Measurements from ENCODE around the gene HDDC3. TPM values are rescaled to one million over a fixed set of nuclear protein-coding genes. Genes with fewer than 3 reads are reported as not detected.
A peak's percentile ranks its signal among the peaks of the same experiment; 100 is the strongest.

The HDDC3 gene
- total and polyA plus RNA-seq, 9 of the 15 experiments (the other 6 are each of a cell fraction or from before 2014, with no cell fraction given): 14.9 to 55.8 (median 36.9) TPM

DNA sequence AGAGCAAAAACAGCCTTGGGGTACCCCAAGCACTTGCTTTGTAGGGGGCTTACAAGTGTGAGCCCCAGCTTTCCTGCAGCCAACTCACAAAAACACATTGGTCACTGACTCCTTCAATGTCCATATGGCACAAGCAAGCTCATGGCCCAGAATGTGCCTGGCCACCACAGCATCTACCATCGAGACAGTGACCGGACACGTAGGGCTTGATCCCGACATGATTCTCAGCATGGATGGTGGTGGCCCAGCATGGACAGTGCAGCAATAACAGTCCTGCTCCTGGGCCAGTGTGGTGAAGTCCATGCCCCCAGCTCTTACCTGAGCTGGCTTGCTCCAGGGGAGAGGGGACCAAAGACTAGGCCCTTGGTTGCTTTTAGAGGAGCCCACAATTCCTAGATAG, 8.7 kb upstream of the HDDC3 start:
- no peak for FAIRE-seq

More for the DNA sequence above, 8.7 kb upstream of the HDDC3 start:
- H3K9ac ChIP-seq (ENCODE audit: insufficient read depth in 1 of 2, low read depth in 2 of 2, low read length in 2 of 2): peak overlapping the region in 1 of 2 experiments; percentile 79; a peak in 2 of 4 replicates
- peaks cover 14% of the 10 kb centered on the region for H3K79me2 ChIP-seq (ENCODE audit: control insufficient read depth, insufficient read depth, low read length)
- ATAC-seq (no peak), DNase-seq (ENCODE audit: extremely low read depth in 1 of 4, low spot score in 3 of 4) (no peak)
- TSS peak; percentile 15 for BruUV-seq (replicated peaks)
- H3K4me1 ChIP-seq (replicated peaks in 1 of 2; ENCODE audit: control insufficient read depth in 2 of 2, insufficient read depth in 2 of 2, low read length in 2 of 2): peaks cover 4 to 10% of the 10 kb centered on the region in 2 experiments; a peak in 4 of 5 replicates
- no peaks in the 10 kb centered on the region for H4K20me1 ChIP-seq (replicated peaks; ENCODE audit: control insufficient read depth, insufficient read depth, low read length)
- WGBS (ENCODE audit: insufficient coverage, low coverage, missing lambda C conversion rate): 93% methylated on average over 4 of the region's 4 CpGs
- TF ChIP-seq ZNF444 (CRISPR knock-in tag; IDR thresholded peaks at IDR 0.05) (no peak), TOE1 (IDR thresholded peaks at IDR 0.05; ENCODE audit: borderline replicate concordance) (no peak), TOE1 (CRISPR knock-in tag; IDR thresholded peaks at IDR 0.05; ENCODE audit: borderline replicate concordance, low read depth) (no peak), NFYB (IDR thresholded peaks at IDR 0.05; ENCODE audit: extremely low read depth, insufficient read length) (no peak), ATF7 (IDR thresholded peaks at IDR 0.05) (no peak), ARID2 (IDR thresholded peaks at IDR 0.05) (no peak), CCAR2 (IDR thresholded peaks at IDR 0.05; ENCODE audit: low read depth, low read length) (no peak), POLR2B (IDR thresholded peaks at IDR 0.05; ENCODE audit: low read depth, partially characterized antibody) (no peak), ZNF253 (CRISPR knock-in tag; conservative IDR thresholded peaks at IDR 0.05) (no peak), NR3C1 (CRISPR knock-in tag; IDR thresholded peaks at IDR 0.05) (no peak)
- TF ChIP-seq, protein P1, sequence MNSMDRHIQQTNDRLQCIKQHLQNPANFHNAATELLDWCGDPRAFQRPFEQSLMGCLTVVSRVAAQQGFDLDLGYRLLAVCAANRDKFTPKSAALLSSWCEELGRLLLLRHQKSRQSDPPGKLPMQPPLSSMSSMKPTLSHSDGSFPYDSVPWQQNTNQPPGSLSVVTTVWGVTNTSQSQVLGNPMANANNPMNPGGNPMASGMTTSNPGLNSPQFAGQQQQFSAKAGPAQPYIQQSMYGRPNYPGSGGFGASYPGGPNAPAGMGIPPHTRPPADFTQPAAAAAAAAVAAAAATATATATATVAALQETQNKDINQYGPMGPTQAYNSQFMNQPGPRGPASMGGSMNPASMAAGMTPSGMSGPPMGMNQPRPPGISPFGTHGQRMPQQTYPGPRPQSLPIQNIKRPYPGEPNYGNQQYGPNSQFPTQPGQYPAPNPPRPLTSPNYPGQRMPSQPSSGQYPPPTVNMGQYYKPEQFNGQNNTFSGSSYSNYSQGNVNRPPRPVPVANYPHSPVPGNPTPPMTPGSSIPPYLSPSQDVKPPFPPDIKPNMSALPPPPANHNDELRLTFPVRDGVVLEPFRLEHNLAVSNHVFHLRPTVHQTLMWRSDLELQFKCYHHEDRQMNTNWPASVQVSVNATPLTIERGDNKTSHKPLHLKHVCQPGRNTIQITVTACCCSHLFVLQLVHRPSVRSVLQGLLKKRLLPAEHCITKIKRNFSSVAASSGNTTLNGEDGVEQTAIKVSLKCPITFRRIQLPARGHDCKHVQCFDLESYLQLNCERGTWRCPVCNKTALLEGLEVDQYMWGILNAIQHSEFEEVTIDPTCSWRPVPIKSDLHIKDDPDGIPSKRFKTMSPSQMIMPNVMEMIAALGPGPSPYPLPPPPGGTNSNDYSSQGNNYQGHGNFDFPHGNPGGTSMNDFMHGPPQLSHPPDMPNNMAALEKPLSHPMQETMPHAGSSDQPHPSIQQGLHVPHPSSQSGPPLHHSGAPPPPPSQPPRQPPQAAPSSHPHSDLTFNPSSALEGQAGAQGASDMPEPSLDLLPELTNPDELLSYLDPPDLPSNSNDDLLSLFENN (IDR thresholded peaks at IDR 0.05; ENCODE audit: low read depth in 2 of 2, low read length in 2 of 2): no peak
- no peak overlapping the region for H3K27ac ChIP-seq (ENCODE audit: extremely low read depth, low read depth, low read length)
- no peak overlapping the region for H2AFZ ChIP-seq (ENCODE audit: low read depth, low read length)
- H3K36me3 ChIP-seq (ENCODE audit: control insufficient read depth, insufficient read depth, low read length): peaks cover 81% of the 10 kb centered on the region
- H3K27me3 ChIP-seq (ENCODE audit: control insufficient read depth in 2 of 2, insufficient read depth in 2 of 2, low read length in 2 of 2): no peaks in the 10 kb centered on the region
- H3K9me3 ChIP-seq (replicated peaks; ENCODE audit: control insufficient read depth, insufficient read depth, low read depth, low read length): no peaks in the 10 kb centered on the region
- H3K4me2 ChIP-seq (ENCODE audit: insufficient read depth, low read length): no peak overlapping the region
- H3K9me1 ChIP-seq (ENCODE audit: control insufficient read depth, insufficient read depth, low read length): no peaks in the 10 kb centered on the region
- no peak overlapping the region for H3K4me3 ChIP-seq
- intact Hi-C loops (cut with micrococcal nuclease) (no loop called here), in situ Hi-C loops (cut with MboI) (no loop called here)
- ChIA-PET POLR2A (interaction anchor here (0.6 to 1.0 kb wide), 2 partner anchors 14 to 49 kb away, joined by 3 to 6 read pairs; partner anchors contain the start of gene RCCD1), CTCF (ENCODE audit: low intra/inter-chr PET ratio) (no interaction called here)
